Superior temporal gyrus (tissue), 1 donor: ENCODE data around the gene MACROH2A1.

Source experiments
- DNase-seq: peaks from one replicate; pipeline ENCODE4 v3.0.0-alpha.2; 2016; ENCODE audit errors: extremely low spot score

MACROH2A1 gene

DNA sequence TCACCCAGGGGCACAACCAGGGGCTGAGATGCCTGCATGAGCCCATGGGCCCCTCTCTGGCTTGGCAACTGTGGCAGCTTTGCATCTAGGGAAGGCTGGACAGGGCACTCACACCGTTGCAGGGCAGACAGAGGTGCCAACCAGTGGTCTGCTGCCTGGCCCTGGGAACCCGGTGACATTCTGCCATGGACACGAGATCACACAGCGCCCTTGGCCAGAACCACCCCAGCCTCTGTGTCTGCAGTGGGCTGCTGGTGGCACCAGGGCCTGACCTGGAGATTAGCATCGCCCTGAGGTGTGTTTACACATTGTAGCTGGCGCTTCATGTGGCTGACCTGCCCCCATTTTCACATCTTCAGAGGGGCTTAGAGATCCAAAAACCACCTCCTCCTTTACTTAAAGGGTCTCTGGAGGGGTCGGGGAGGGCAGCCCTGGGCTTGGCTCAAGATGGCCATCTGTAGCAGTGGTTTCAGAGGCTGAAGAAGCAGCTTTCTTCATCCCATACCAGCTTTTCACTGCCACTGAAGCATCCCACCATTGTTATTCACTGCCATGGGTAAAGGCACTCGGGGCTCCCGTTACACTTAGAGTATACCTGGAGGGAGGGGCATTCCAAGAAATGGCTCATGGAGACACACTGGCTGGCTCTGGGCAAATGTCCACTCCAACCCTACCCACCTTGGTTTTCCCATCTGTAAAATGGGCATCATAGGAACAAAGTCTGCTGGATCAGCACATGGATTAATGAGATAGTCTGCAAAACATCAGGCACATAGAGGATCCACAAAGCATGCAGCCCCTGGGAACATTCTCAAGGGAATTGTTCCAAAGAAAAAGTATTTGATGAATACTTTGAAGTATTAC, 36.7 kb upstream of the MACROH2A1 start:
- no peak for DNase-seq

DNA sequence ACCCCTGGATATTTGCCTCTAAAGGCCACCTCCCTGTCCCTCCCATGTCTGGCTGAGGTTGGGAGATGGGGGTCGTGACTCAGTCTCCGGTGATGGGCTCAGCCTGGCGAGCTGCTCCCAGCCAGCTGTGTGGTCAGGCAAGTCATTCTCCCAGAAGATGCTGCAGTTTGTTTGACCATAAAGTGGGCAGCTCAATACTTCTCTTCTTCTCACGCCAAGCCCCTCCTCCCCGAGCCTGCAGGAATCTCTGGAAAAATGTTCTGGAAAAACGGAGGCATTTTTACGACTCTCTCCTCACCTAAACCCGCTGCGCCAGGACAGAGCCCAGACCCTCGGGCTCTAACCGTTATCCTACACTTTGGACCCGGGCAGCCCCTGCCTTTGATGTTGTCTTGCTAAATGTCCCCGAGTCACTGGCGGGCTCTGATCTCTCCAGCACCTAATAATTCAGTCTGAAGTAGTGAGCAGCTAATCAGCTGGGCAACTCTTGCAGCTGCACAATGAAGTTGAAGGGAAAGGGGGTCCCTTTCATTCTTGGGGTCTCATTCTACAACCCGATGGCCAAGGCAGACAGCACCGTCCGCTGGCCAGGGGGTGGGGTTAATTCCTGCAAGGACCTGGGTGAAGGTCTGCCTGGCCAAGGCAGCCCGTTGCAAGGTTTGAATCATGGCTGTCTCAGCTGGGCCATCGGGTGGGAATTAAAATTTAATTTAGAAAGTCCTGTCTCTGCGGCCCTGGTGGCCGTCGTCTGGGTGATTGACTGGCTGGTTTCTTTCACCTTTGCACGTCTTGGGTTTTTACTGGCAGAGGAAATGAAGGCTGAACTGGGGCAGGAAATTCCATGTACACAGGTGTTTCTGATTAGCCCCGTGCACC, 35.8 kb upstream of the MACROH2A1 start:
- DNase-seq: no peak

DNA sequence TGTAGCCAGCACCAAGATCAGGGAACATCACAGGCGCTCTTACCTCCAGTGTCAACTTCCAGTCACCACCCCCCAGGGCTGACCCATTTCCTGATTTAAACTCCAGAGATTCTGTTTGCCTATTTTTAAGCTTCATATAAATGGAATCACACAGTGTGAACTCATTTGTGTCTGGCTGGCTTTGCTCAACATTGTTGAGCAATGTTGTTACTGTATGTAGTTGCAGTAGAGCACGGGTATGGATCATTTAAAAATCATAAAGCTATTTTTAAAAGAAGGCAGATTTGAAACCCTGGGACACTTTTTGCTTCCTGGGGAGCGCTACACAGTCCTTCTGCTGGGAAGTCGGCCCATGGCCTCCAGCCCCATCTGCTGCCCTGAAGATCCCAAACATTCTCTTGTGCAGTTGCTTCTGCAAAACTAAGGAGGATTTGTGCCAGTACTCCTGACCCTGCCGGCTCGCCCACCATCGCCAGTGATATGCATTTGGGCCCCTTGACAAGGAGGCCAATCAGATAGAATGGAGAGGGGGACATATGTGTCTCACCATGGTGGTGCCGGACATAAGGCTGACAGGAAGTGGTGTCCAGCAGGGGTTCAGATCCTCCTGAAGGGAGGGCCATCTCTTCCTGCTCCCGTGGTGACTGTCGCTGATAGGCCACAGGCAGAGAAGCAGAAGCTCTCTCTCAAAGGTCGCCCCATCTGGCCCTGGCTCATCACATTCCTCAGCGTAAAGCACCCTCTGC, 34.8 kb upstream of the MACROH2A1 start:
- no peak for DNase-seq

DNA sequence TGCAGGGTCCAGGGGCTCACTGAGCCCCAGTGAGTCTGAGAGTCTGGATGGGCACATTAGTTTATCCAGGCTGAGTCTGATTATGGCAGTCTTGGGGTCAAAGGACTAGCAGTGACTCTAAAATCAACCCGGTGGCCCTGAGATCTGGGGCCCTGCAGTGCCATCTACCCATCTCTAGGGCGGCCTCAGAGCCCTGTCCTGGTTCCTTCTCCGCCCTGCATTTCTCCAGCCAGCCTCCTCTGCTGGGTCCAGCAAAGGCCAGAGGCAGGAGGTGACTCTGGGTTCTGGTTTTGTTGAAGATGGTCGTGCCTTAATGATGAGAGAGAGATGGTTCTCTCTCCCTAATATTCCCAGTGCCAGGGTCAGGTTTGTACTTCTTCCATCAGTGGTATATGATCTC, 33.1 kb upstream of the MACROH2A1 start:
- no peak for DNase-seq

DNA sequence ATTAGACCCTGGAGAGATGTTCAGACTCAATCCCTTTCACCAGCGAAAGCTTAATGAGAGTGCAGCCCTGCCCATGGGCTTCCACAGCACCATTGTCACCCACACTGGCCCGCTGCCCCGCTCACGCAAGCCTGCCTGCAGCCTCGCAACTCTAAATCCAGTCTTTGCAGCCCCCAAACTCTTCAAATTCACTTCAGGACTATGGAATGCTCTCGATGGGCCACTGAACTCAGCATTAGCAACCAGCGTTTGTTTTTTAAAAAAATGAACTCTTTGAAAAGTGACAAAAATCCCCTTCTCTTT, 31.1 kb upstream of the MACROH2A1 start:
- no peak for DNase-seq

DNA sequence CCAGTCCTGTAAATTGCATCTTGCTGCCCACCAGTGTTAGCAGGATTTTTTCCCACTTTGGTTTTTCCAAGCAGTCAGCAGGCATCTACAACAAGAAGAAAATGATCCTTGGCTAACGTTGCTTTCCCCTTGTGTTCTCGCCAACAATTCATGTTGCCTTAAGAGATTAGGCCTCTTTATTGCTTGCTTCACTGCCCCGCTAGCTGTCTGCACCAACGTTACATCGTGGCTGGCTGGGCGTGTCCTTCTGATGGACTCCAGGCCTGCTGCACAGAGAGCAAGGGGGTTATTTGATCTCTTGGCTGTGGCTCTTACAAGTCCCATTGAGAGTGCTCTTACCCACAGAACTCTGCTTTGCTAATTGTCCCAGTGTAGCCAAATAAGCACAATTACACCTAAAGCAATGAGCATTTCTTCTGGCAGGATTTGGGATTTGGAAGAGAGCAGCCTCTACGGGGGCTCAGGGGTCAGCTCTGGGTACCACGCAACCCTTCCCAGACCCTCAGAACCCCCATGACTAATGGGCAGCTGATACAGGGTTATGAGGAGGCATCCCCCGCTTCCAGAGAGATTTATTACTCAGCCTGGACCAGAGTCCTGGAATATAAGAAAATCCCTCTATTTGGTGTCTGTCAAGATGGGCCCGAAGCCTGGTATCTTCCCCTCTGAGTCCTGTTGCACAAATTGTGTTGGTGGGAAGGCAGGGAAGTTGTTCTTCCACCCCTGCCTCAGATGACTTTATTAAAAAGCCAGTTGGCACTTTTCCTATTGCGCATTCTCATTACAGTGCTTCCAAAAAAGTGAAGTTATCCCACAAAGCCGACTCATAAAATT, 30.5 kb upstream of the MACROH2A1 start:
- DNase-seq: no peak

DNA sequence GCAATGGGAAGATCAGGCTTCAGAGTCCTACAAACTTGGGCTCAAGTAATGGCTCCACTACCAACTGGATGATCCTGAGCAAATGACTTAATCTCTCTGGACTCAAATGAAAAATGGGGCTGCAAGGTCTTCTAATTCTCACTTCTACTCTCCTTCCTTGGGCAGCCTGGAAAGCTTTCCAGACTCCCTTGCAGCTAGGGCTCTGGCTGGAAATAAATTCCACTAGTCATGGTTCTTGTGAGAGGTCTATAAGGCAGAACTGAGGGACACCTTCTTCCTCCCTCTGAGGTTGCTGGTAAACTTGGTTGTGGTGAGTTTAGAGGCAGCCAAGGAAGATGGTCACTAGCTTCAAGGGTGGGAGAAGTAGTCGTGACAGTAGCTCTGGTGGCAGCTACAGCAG, 29.6 kb upstream of the MACROH2A1 start:
- DNase-seq: no peak

DNA sequence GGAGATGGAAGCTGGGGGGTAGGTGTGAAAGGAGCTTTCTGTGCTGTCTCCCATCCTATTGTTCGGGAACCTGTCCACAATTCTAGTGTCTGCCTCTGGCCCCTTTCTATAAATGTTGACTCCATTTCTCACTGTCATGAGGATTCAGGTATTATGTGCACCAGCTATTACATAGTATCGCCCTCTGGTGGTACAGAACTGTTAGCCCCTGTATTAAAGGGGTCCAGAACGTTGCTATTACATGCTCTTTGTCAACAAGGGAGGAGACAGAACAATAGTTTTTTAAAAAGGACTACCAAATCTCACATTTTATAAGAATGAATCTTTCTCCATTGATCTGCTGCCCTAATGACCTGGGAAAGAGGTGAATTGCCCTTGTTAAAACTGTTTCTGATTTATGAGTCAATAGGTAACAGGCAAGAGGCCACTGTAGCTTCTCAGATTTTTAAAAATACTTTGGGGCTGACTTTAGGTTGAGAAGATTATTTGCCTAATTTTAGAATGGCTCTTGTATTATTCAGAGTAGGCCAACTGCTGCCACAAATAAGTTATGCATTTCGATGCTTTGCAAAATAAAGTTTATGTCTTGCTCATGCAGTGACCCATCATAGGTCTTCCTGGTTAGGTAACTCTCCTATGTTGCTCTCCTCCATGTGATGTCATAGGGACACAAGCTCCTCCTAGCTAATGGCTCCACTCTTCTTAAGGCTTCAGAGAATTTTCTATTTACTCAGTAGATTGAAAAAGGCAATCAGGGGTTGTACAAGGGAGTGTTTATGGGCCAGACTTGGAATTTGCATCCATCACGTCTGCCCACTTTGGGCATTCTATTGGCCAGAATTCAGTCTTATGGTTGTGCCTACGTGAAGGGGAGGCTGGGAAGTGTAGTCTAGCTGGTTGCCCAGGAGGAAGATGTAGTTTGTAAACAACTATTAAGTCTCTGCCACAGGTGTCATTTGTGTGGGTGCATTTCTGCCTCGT, 27.4 kb upstream of the MACROH2A1 start:
- DNase-seq: no peak

DNA sequence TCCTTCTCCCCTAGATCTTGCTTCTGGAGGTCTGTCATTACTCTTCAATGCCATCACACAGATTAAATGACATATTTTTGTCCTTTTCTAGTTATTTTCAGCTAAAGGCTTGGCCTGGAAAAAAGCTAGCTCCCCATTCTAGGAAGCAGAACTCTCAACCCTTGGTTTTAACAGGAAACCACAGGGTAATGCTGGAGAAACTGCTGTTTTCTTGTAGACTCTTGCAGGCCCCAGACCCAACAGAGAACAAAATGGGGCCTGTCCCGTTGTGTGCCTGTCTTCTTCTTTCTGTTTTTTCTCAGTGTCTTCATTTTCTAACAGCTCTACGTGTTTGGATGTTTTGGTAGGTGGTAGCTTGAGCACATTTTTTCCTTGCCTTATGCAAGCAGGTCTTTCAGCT, 26.6 kb upstream of the MACROH2A1 start:
- DNase-seq: no peak

DNA sequence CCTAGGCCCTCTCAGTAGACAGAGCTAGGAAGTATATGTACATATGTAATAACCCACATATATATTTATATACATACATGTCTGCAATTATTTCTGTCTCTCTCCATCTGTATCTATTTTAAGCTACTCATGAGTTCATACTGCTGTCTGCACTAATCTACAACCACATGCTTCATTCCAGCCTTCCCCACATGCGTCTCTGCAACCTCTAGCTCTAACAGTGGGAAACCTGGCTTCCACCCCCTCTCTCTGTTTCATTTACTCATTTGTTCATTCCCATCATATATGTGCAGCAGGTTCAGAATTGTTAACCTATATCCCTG, 24.8 kb upstream of the MACROH2A1 start:
- no peak for DNase-seq

DNA sequence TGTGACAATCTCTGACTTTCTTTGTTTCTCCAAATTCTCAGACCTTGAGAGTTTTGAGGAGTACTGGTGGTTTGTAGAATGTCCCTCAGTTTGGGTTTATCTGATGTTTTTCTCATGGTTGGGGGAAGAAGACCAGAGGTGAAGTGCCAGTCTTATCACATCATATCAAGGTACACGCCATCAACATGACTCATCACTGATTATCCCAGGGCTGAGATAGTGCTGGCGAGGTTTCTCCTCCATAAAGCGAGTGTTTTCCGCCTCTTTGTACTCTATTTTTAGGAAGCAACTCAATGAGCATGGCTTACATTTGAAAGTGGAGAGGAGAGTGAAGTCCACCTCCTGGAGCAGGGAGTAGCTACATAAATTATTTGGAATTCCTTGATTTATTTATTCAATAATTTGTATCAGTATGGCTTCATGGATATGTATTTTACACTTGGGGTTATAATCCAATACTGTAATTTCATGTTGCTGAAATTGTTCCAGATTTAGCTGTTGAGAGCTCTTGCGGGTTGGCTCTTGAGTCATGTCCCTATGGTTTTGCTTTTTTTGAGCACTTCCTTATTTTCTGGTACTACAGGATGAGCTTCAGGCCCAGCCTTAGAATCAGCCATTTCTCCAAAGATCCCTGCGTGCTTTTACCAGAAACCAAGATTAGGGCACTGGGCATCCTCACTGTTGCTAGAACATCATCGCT, 24.3 kb upstream of the MACROH2A1 start:
- DNase-seq: no peak

DNA sequence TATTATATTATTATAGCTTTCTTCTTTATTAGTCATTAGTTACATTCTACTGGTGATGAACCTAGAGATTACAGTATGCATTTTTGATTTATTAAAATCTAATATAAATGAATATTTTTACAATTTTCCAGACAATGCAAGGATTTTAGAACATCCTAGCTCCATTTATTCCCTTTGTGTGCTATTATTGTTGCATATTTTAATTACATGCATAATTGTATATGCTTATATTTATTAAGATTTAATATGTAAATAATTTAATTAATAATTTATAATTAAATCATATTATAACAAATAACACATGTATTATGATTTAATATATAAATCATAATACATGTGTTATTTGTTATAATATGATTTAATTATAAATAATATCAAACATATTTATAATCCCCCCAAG, 23.4 kb upstream of the MACROH2A1 start:
- no peak for DNase-seq

DNA sequence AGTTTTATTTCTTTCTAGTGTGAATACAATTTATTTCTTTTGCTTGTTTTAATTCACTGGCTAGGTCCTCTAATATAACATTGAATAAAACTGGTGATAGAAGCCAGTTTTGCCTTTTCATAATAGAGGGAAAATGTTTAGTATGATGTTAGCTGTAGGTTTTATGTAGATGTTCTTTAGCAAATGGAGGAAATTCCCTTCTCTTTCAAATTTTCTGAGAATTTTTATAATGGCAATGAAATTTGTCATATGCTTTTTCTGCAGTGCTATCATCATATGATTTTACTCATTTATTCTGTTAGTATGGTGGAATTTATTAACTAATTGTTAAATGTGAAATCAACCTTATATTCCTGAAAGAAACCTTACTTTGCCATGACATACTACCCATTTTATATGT, 18.1 kb upstream of the MACROH2A1 start:
- DNase-seq: no peak

DNA sequence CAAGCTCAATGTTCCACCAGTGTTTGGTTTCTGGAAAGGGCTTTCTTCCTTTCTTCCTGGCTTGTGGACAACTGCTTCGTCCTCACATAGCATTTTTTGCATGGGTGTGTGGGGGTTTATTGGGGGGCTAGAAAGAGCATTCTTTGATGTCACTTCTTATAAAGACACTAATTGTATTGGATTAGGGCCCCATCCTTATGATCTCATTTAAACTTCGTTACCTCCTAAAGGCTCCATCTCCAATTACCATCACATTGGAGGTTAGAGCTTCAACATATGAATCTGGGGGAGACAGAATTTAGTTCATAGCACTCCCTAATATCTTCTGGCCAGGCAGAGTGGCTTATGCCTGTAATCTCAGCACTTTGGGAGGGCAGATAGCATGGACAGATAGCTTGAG, 6.1 kb upstream of the MACROH2A1 start:
- no peak for DNase-seq

DNA sequence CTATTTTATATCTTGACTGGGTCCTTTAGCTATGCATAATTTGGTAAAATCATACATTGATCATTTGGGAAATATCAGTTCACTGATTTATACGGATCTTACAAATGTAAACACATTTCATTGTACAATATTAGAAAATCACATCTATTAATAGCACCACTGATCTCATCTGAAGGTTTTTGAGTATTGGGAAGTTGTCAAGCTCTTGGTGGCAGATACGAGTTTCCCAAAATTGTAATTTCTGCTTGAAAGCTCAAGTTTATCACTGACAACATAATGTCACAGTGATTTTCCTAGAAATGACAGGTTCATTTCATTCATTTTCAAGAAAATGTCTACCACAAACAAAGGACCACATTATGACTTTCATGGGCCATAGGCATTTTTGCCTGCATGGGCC, 3.0 kb upstream of the MACROH2A1 start:
- DNase-seq: no peak

DNA sequence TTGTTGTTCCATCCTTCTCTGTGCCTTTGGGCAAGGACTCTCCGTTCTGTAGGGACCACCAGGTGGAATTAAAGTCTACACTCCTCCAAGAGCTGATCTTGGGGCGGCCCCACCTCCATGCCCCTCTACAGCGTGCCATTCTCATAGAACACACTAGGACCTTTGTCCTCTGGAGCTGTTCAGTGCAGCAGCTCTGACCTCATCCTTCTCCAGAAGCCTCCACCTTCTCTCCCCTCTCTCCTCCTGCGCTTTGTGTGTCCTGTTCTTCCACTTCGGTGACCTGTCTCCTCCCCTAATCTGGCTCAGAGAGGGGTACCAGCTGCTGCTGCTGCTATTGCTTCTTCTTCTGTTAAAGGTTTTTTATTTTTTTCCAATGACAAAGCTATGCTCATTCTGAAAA, 1.8 kb upstream of the MACROH2A1 start:
- DNase-seq: peak; percentile 32

DNA sequence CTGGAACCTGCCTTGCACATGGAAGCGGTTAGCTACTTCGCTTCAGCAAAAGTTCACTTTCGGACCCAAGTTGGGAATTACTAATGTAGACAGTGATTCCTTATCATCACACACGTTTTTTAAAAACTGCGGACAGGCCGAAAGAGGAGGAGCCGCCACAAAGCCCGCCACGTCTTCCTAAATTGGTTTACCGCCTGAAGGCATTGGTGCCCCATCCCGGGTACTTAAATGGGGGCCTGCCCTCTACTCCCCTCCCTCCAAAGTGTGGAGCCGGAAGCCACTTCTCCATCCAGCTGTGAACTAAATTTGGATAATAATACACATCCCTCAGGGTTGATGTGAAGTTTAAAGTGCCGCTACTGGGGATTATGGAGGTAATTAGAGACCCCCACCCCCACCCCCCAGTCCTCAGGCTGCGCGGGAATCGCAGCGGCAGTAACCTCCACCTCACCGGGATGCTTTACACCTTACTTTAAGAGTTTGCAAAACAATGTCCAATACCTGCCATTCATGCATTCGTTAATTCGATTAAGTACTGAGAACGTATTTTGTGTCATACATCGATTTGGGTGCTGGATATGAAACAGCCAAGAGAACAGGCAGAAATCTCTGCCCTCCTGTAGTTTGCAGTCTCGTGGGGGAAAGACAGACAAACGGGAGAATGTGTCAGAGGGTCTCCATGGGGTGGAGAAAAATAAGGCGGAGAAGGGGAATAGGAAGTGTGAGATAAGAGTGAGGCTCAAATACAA, 937 bp upstream of the MACROH2A1 start:
- peak; percentile 25 for DNase-seq

DNA sequence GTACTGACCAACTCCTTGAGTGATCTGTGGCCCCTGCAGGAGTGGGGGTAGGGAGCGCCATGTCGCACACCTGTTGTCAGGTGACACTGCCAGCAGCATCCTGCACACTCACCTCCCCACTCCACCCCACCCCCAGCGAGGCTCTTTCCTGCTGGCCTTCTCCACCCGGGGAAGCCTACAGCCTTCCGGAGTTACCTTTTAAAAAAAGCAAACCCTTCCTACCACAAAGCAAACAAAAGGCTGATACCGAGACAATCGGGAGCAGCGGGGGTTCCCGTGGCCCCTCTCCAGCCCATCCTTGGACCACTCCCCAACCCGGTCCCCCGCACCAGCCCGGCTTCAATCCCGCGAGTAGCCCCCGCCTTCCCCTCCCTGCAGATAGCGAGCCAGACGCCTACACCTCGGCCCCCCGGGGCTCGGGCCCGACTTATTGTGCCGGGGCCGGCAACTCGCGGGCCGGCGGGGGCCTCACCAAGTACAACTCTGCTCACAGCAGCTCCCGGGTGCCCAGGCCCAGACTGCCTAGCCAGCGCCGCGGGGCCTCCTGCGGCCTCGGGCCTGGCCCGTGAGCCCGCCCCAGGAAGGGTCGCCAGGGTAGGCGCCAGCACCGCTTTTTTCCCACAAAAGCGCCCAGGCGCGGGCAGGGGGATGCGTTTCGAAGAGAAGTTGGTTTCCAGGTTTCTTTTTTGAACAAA, 724 bp downstream of the MACROH2A1 start:
- no peak for DNase-seq

DNA sequence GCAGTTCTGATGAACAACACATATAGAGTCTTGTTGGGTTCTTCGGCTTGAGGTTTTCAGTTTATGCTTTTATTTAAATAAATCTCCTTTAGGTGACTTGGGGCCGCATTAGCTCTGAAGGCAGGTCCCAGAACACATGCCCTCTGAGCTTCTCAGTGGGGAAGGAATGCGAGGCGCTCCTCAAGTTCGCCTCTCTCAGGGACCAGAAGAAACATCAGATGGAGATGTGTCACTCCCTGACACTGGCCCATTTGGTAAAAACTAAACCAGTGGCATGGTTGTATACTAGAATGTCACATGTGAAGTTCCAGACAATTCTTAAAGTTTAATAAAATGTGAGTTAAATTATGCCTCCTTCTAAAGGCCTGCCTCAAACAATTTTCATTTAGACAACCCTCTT, 1.9 kb downstream of the MACROH2A1 start:
- no peak for DNase-seq
